ENCODE results near the gene PIAS4.
"Not testable (repeated sequence)": the region's sequence is repeated elsewhere in the genome, so short reads cannot be mapped to it uniquely, and the experiment has no call there.

PIAS4 gene

DNA sequence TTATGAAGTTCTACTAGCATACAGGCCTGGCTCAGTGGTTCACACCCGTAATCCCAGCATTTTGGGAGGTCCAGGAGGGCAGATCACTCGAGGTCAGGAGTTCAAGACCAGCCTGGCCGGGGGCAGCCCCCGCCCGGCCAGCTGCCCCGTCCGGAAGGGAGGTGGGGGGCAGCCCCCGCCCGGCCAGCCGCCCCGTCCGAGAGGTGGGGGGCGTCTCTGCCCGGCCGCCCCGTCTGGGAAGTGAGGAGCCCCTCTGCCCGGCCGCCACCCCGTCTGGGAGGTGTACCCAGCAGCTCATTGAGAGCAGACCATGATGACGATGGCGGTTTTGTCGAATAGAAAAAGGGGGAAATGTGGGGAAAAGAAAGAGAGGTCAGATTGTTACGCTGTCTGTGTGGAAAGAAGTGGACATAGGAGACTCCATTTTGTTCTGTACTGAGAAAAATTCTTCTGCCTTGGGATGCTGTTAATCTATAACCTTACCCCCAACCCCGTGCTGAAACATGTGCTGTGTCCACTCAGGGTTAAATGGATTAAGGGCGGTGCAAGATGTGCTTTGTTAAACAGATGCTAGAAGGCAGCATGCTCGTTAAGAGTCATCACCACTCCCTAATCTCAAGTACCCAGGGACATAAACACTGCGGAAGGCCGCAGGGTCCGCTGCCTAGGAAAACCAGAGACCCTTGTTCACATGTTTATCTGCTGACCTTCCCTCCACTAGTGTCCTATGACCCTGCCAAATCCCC is 8.7 kb upstream of the PIAS4 start:
- not testable (repeated sequence) for DNase-seq

DNA sequence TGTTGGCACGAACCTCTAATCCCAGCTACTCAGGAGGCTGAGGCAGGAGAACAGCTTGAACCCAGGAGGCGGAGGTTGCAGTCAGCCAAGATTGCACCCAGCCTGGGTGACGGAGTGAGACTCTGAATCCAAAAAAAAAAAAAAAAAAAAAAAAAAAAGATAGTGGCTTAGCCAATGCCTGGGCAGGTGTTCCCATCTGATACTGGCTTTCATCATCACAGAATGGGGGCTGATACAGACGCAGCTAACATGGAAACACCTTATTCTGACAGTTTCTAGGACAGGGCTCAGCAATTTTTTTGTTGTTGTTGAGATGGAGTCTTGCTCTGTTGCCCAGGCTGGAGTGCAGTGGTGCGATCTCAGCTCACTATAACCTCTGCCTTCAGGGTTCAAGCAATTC is 6.7 kb upstream of the PIAS4 start:
- DNase-seq, result not testable (repeated sequence)

DNA sequence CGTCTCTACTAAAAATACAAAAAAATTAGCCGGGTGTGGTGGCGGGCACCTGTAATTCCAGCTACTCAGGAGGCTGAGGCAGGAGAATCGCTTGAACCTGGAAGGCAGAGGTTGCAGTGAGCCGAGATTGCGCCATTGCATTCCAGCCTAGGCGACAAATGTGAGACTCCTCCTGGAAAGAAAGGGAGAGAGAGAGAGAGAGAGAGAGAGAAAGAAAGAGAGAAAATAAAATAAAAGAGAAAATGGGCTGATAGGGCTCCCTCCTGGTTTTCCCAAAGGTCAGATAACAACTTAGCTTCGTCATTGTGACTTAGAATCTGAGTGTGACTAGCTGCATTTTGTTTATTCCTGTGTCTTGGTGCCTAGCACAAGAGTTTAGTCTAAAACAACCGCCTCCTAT is 2.1 kb upstream of the PIAS4 start:
- DNase-seq, result peak; percentile 7

DNA sequence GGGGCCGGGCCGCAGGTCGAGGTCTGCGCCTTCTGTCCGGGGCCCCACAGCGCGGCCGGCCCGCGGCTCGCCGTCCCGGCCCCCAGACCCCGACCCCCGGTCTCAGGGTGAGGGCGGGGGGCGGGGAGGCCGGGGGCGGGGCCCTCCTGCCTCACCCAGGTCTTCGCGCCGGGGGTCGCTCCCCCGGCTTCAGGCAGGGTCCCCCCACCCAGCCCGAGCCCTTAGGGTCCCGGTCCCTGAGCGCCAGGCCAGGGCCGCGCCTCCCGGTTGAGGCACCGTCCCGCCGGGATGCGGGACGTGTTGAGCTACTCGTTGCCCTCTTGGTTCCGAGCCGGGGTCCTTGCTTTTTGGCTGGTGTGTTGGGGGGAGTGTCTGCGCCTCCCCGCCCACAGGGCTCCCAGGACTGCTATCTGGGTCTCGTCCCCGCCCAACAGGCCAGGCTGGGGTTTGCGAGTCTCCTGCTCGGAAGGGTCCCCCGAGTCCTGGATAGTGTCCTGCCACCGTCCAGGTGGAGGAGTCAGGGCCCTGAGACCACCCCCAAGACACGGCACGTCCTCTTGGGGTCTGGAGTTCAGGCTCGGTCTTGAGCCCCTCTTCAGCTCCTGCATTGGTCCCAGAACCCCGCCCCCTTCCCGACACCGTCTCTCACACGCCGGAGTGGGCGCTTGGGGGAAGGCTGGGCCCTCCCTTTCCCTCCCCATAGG is 452 bp downstream of the PIAS4 start:
- DNase-seq, result peak; percentile 15

DNA sequence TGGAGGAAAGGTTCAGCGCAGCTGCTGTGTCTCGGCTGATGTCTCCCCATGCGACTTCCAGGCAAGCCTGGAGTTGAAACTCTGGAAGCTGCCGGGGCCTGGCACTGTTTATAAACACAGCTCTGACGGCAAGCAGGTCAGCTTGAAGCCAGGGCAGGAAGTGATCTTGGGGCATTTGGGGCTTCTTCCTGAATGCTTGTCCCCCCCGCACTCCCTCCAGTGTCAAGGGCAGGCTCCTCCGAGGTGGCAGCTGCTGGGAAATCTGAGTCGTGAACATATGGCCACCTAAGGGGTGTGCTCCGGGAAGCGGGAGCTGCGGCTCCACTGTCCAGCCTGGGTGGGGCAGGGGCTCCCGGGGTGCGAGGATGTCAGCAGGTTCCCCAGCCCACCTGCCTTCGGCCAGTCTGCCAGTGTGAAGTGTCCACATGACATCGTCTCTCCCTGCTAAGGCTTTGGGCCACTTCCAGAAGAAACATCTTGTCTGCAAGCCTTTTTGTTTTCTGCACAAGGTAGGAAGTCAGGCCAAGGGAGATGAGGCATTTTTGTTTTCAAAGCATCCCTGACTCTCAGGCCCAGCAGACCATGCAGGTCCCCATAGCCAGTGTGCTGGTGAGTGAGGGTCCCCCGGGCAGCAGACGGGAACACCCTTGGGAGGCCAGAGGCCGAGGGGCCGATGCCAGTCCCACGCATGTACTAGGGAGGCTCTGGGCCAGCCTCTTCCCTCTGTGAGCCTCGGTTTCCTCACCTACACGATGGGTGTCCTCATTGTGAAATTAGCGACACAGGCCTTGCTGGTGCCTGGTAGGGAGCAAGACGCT is 2.7 kb downstream of the PIAS4 start:
- no peak for DNase-seq

DNA sequence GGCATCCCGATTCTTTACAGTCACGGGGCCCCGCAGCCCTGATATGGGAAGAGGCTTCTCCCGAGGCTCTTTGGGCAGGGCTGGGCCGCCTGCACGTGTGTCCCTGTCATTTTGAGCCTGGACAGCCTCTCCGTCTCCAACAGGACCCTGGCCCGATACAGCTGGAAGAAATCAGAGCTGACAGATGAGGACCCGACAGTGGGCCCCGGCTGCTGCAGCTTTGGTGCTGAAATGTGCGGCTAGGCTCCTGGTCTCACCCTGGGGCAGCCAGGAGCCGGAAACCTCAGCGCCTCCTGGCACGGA is 3.2 kb downstream of the PIAS4 start:
- DNase-seq, result no peak

DNA sequence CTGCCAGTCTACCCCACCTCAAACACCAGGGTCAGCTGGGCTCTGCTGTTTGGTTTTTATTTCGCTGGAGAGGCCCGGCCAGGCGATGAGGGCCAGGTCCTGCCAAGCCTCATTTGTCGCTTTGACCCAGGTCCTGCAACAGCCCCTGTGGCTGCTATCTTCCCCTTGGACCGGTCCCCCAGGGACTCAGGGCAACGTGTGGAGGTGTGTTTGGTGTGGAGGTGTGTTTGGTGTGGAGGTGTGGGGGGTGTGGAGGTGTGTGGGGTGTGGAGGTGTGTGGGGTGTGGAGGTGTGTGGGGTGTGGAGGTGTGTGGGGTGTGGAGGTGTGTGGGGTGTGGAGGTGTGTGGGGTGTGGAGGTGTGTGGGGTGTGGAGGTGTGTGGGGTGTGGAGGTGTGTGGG is 3.9 kb downstream of the PIAS4 start:
- not testable (repeated sequence) for DNase-seq

DNA sequence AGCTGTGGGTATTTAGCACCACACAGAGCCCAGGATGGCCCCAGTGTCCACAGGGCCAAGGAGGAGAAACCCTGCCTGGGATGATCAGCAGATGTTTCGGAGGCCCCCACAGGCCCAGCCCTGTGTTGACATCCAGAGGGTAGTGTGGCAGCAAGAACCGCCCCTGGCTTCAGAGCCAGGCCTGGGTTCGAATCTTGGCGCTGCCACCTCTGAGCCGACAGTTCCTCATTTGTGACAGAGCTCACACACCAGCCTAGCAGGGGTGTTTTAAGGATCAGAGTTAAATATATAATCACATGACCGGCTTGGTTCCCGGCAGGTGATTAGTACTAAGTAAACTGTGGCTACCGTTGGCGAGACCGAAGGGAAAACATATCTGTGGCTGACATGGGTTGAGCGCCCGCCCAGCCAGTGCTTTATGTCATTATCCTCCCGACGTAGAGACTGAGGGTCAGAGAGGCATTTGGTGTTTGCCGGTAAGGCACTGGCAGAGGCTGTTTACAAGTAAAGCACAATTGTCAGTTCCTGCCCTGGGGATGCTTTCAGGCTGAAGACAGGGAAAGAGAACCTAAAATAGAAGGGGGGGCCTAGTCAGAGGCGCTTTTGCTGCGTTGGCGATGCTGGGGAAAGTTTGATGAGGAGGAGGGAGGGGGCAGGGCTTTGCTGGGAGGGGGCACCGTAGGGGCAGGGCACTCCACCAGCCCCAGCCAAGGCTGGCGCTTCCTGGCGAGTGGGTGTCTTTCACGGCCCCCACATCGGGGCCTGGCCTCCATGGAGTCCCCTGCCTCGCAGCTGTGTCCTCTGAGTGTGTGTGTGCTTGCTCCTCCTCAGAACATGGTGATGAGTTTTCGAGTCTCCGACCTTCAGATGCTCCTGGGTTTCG is 4.8 kb downstream of the PIAS4 start:
- DNase-seq, result no peak

DNA sequence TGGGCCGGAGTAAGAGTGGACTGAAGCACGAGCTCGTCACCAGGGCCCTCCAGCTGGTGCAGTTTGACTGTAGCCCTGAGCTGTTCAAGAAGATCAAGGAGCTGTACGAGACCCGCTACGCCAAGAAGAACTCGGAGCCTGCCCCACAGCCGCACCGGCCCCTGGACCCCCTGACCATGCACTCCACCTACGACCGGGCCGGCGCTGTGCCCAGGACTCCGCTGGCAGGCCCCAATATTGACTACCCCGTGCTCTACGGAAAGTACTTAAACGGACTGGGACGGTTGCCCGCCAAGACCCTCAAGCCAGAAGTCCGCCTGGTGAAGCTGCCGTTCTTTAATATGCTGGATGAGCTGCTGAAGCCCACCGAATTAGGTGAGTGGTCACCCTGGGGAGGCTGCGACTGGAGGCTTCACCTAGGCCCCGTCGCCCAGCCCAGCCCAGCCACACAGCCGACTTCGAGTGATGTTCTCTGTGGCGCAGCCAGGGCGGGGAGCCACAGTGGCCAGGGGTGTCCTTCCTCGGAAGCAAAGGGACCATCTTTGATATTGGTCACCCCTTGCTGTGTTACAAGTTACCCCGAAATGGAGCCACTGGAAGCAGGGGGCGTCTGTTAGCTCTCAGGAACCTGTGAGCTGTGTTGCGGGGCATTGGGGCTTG is 5.6 kb downstream of the PIAS4 start:
- no peak for DNase-seq

DNA sequence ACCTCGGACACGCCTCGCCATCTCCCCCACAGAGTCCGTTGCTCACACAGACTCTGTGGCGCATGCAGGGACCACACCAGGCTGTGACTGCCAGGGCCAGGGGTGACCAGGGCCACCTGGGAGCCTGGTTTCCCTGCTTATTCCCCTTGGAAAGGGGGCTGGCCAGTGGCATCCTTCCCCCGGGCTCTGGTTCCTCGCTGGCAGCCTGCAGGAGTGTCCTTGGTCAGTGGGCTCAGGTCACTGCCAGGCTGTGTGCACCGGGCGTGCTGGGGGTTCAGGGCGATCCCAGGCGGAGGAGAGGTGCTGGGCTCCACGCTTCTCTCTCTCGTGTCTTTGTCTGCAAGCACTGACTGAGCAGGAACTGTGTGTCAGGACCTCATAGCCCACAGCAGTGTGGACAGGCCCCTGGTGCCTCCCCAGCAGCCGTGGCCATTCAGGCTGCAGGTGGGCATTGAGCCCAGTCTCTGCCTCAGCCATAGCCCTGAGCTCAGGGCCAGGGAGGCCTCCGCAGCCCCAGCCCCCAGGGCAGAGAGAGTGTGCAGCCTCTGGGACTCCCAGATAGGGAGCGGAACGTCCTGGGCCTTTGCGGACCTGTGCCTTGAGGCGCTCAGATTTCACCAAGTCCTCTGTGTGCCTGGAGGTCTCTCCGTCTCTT is 6.5 kb downstream of the PIAS4 start:
- no peak for DNase-seq

DNA sequence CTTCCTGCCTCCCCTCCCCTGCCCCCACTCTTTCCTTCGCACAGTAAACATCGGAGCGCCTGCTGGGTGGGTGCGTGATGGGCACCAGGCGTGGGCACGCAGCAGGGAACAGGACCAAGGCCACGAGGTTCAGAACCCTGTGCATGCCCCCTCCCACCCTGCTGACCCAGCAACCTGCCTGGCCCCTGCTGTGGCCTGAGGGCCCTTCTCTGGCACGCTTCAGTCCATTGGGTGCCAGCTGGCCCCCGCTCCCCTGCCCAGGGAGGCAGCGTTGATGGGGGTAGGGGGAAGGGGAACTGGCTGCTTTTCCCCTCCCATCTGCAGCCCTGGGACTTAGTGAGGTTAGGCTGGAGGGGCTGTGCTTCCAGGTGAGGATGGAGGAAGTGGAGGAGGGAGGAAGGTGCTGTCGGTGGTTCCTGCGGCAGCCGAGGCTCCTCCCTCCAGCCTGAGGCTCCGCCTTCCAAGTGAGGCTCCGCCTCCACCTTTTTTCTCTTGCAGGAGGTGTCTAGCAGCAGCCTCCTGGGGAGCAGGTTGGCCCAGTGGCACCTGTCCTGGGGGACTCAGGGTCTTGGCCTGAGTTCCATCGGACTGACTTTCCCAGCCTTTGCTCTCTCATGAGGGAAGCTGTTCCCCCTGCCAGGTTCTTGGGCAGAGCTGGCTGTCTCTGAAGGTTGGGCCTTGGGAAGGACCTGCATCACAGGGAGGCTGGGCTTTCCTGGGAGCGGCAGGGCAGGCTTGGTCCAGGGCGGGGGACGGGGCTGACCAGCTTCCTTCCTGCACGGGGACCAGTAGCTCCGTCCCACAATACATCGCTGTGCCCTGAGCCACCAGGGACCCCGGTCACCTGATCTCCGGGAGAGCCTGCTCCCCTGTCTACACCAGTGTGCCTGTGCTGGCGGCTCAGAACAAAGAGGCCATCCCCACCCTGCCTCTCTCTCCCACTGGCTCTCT is 7.3 kb downstream of the PIAS4 start:
- DNase-seq, result no peak

DNA sequence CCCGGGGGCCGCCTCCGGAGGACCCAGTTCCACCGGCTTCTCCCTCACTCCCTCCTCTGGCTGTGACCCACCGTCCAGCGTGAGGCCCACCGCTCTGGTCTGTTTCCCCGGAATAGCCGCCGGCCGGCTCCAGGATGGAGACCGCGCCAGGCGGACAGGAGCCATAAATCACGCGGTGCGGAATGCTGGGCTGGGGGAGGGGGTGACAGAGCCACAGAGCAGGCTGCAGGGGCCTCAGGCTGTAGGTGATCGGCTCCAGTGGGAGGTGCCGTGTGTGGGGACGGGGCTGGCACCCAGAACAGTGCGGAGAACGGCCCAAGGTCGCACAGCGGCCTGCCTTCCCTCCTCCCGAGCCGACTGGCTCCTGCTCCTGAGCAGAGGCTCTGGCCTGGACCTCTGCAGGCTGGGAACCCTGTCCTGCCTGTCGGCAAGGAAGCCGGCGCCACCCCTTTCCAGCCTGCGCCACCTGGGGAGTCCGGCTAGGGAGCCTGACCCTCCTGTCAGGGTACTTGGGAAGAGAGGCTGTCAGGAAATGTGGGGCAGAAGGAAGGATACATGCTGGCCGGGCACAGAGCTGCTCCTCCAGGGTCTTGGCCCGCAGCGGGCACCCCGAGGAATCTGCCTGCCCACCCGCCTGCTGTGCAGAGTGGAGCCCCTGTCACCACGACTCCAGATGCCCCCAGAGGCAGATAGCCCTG is 8.3 kb downstream of the PIAS4 start:
- no peak for DNase-seq

DNA sequence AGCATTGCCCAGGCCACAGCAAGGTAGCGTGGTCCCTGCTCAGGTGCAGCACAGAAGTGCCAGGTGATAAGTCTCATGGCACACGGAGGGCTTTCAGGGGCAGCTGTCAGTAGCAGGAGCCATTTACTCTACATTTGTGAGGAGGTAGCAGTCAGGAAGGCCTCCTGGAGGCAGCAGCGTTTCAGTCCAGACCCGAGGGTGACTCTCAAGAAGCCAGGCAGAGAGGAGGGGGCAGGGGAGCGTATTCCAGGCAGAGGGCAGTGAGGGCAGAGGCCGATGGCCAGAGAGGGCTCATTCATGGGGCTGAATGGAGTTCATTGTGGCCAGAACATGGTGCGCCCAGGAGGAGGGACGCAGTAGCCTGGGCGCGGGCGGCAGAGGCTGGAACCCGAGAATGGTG is 8.9 kb downstream of the PIAS4 start:
- no peak for DNase-seq

DNA sequence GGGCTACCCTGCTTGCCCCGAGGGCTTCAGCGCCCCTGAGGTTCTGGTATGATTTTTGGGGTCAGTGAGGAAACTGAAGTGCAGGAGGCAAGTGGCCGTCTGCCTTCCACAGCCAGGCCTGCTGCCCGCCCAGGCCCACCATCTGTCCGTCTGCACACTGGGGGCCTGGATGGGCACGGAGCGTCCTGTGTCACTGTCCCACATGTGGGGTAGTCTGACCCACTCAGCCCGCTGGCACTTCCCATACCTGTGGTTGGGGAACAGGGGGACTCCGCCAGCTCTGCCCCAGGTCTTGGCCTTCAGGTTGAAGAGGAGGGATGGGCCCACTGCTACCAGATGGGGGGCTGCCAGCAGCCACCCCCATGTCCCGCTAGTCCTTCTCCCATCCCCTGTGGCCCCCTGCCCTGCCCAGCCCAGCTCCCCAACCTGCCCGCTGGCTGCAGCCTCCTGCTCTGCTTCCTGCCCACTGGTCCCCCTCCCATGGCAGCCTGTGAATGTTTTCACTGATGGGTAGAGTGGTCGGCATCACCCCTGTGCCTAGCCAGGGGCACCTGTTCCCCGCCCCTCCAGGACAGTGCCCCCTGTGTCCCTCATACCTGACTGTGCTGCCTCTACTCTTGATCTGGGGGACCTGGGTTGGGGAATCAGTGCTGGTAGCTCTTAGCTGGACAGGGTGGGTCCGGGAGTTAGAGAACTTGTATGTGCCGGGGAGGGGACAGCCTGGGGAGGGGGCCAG is 9.5 kb downstream of the PIAS4 start:
- DNase-seq, result no peak

DNA sequence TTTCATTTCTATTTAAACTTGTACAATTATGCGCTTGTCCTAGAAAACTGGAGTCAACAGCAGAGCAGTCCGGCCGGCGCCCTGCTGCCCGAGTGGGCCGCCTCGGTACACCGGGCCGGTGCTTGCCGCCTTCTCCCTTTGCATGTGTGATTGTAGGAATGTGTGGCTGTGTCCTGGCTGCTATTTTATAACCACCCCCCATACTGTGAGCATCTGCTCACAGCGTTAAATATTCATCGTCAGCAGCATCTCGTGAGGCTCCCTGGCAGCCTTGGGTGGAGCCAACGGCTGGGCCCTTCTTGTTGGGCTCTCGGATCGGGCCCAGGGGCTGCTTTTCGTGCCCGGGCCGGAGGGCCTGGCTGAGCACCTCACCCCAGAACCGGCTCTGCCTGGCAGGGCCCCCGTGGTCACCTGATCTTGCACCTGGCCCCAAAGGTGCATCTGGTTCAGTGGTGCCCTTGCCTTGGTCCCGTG is 10.6 kb downstream of the PIAS4 start:
- DNase-seq, result no peak

DNA sequence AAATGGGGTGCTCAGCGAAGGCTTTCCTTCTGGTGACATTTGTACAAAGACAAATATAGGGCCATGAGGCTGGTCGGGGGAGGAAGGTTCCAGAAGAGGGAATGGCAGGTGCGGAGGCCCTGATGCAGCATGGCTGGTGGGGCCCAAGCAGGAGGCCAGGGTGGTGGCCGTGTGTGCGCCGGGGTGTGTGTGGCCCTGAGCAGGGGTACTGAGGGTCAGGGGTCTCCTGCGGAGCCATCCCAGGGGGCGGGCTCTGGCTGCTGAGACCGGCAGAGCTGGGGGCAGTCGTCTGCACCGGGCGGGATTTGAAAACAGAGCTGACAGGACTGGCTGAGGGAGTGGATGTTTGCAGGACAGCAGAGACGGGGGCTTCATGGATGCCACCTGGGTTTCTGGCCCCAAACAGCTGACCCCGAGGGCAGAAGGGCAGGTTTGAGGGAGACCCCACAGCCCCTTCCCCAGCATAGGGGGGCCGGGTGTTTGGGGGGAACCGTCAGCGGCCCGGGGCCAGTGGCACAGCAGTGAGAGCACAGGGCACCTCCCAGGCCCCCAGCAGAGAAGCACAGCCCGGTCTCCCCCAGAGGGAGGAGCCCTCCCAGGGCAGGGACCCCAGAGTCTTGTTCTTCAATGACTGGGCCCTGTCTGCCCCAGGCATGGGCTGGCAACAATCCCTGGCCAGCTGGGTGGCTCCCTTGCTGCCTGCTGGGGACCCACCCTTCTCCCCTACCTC is 11.4 kb downstream of the PIAS4 start:
- no peak for DNase-seq

DNA sequence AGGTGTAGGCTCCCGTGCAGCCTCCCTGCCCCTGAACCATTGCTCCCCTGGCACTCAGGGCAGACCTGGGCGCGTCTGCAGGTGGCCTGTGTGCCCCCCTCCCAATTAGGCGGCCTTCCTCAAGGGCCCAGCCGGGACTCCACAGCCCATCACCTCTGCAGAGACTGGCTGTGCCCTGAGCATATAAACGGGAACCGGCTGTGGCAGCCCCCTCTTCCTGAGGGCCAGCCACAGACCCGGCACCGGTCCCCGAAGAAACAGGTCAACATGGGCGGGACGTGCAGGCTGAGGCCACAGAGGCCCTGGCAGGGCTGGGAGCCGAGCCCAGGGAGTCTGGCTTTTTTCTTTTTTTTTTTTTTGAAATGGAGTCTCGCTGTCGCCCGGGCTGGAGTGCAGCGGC is 12.0 kb downstream of the PIAS4 start:
- no peak for DNase-seq
